ENCODE data around the gene HDAC9.

The HDAC9 gene

GRCh38 chr7:18593602-18594279 lies 98.2 kb downstream of the HDAC9 start:
- no peak for DNase-seq (ENCODE audit: low spot score)

GRCh38 chr7:18597754-18598153 lies 102.2 kb downstream of the HDAC9 start:
- no peak for DNase-seq (ENCODE audit: low spot score)

- no peak for DNase-seq (ENCODE audit: low spot score)
Observed at GRCh38 chr7:18607025-18607424, 111.5 kb downstream of the HDAC9 start.

GRCh38 chr7:18610331-18610948 lies 114.9 kb downstream of the HDAC9 start:
- DNase-seq (ENCODE audit: low spot score): peak; percentile 14

- DNase-seq (ENCODE audit: low spot score): no peak
Observed at GRCh38 chr7:18614841-18615240, 119.3 kb downstream of the HDAC9 start.

- no peak for DNase-seq (ENCODE audit: low spot score)
Observed at GRCh38 chr7:18619311-18619710, 123.8 kb downstream of the HDAC9 start.

- DNase-seq (ENCODE audit: low spot score): no peak
Observed at GRCh38 chr7:18623389-18623788, 127.8 kb downstream of the HDAC9 start.

- DNase-seq (ENCODE audit: low spot score): peak; percentile 4
Observed at GRCh38 chr7:18624459-18624858, 128.9 kb downstream of the HDAC9 start.

GRCh38 chr7:18626086-18626485 lies 130.5 kb downstream of the HDAC9 start:
- no peak for DNase-seq (ENCODE audit: low spot score)

- DNase-seq (ENCODE audit: low spot score): no peak
Observed at GRCh38 chr7:18626717-18627116, 131.2 kb downstream of the HDAC9 start.

- DNase-seq (ENCODE audit: low spot score): no peak
Observed at GRCh38 chr7:18637516-18637915, 142.0 kb downstream of the HDAC9 start.

GRCh38 chr7:18638594-18639452 lies 143.3 kb downstream of the HDAC9 start:
- DNase-seq (ENCODE audit: low spot score): no peak

- DNase-seq (ENCODE audit: low spot score): no peak
Observed at GRCh38 chr7:18639711-18640110, 144.2 kb downstream of the HDAC9 start.

- no peak for DNase-seq (ENCODE audit: low spot score)
Observed at GRCh38 chr7:18644981-18645380, 149.4 kb downstream of the HDAC9 start.

GRCh38 chr7:18647582-18647981 lies 152.0 kb downstream of the HDAC9 start:
- no peak for DNase-seq (ENCODE audit: low spot score)

- DNase-seq (ENCODE audit: low spot score): no peak
Observed at GRCh38 chr7:18648849-18649758, 153.6 kb downstream of the HDAC9 start.

- DNase-seq (ENCODE audit: low spot score): no peak
Observed at GRCh38 chr7:18653381-18654155, 158.0 kb downstream of the HDAC9 start.

- no peak for DNase-seq (ENCODE audit: low spot score)
Observed at GRCh38 chr7:18654709-18655108, 159.2 kb downstream of the HDAC9 start.

- no peak for DNase-seq (ENCODE audit: low spot score)
Observed at GRCh38 chr7:18655506-18655905, 160.0 kb downstream of the HDAC9 start.

GRCh38 chr7:18655912-18656311 lies 160.4 kb downstream of the HDAC9 start:
- no peak for DNase-seq (ENCODE audit: low spot score)

- DNase-seq (ENCODE audit: low spot score): no peak
Observed at GRCh38 chr7:18656362-18656761, 160.8 kb downstream of the HDAC9 start.
